ENCODE measurements around the gene LHFPL3. TPM values are rescaled to one million over a fixed set of nuclear protein-coding genes. Genes with fewer than 3 reads are reported as not detected.

Gene LHFPL3
- total and polyA plus RNA-seq, 2 donors (not counting 3 experiments of a cell fraction or from before 2014, with no cell fraction given): not detected

GRCh38 chr7:104362756-104363155 lies 34.4 kb downstream of the LHFPL3 start:
- Histone ChIP-seq H3K9me1 (replicated peaks; ENCODE audit: control insufficient read depth, extremely low read depth, insufficient read depth, low read length) (no peaks in the 10 kb centered on the region), H3K9ac (replicated peaks; ENCODE audit: extremely low read depth, insufficient read depth, low read length) (no peak overlapping the region), H2AFZ (ENCODE audit: low read depth, low read length) (no peak overlapping the region), H3K36me3 (ENCODE audit: control insufficient read depth in 2 of 2, extremely low read depth in 1 of 2, insufficient read depth in 2 of 2, low read length in 2 of 2) (no peaks in the 10 kb centered on the region), H3K27ac (ENCODE audit: insufficient read depth, low read depth, low read length) (no peak overlapping the region), H3K79me2 (ENCODE audit: control insufficient read depth, insufficient read depth, low read length) (no peaks in the 10 kb centered on the region), H3K4me1 (ENCODE audit: control insufficient read depth, extremely low read depth, insufficient read depth, low read length) (no peaks in the 10 kb centered on the region), H3K4me2 (ENCODE audit: insufficient read depth, low read length) (no peak overlapping the region), H3K9me3 (replicated peaks; ENCODE audit: control insufficient read depth, insufficient read depth, low read length) (no peaks in the 10 kb centered on the region), H3K27me3 (ENCODE audit: control insufficient read depth in 2 of 2, insufficient read depth in 2 of 2, low read length in 2 of 2) (no peaks in the 10 kb centered on the region), H3K4me3 (replicated peaks in 1 of 3; ENCODE audit: insufficient read depth in 1 of 3, low read depth in 1 of 3, low read length in 3 of 3) (no peak overlapping the region), H4K20me1 (replicated peaks; ENCODE audit: control insufficient read depth, extremely low read depth, insufficient read depth, low read length) (no peaks in the 10 kb centered on the region)
- no peak for TF ChIP-seq POLR2AphosphoS5 (IDR thresholded peaks at IDR 0.05; ENCODE audit: insufficient read depth, low read depth, low read length)
- no peak for TF ChIP-seq GATA2 (IDR thresholded peaks at IDR 0.05; ENCODE audit: insufficient read depth, insufficient read length, low read depth, low read length)
- TF ChIP-seq CTCF (IDR thresholded peaks at IDR 0.05; ENCODE audit: extremely low read depth in 1 of 2, insufficient read depth in 1 of 2, low read depth in 1 of 2, low read length in 2 of 2): no peak
- no peak for TF ChIP-seq MAX (IDR thresholded peaks at IDR 0.05; ENCODE audit: insufficient read depth, insufficient read length)
- no peak for TF ChIP-seq POLR2A (IDR thresholded peaks at IDR 0.05; ENCODE audit: low read depth, low read length)
- no peak for TF ChIP-seq EZH2 (IDR thresholded peaks at IDR 0.05; ENCODE audit: borderline replicate concordance, low read depth, low read length, severe bottlenecking)
- TF ChIP-seq JUN (IDR thresholded peaks at IDR 0.05; ENCODE audit: borderline replicate concordance, insufficient read depth, insufficient read length, low read depth): no peak
- no peak for TF ChIP-seq MYC (IDR thresholded peaks at IDR 0.05; ENCODE audit: low read depth, low read length)
- TF ChIP-seq FOS (IDR thresholded peaks at IDR 0.05; ENCODE audit: borderline replicate concordance, insufficient read depth, low read length): no peak
- BruUV-seq (replicated peaks): no TSS peak
- CTCF ChIA-PET: interaction anchor here (1.3 kb wide), 1 partner anchor 74 kb away, joined by 3 read pairs; no protein-coding TSS in a partner anchor
- DNase-seq (ENCODE audit: low read depth, low spot score): no peak
- no peak for FAIRE-seq
- dilution Hi-C loops (cut with MboI; ENCODE audit: extremely low pct_ligation_motif_present, low sequenced_read_pairs) (no loop called here), intact Hi-C loops (cut with micrococcal nuclease) (no loop called here)
- POLR2A ChIA-PET: no interaction called here

Measured in endothelial cell of umbilical vein (primary cell).